Measurements from ENCODE around the gene ZC3H10. TPM values are rescaled to one million over a fixed set of nuclear protein-coding genes. Genes with fewer than 3 reads are reported as not detected.

ZC3H10 gene
- total RNA-seq, 1 donor from 2014 or later, result 4.9 TPM

GRCh38 chr12:56082382-56082781 lies 35.7 kb upstream of the ZC3H10 start:
- Histone ChIP-seq H3K36me3 (no peaks in the 10 kb centered on the region), H3K27ac (replicated peaks) (peak overlapping the region; percentile 27), H3K9me3 (replicated peaks) (no peaks in the 10 kb centered on the region), H3K4me1 (peaks cover 32% of the 10 kb centered on the region), H3K27me3 (ENCODE audit: low read depth) (peaks cover 17% of the 10 kb centered on the region), H3K4me3 (peak overlapping the region; percentile 25)
- DNase-seq, result no peak
- intact Hi-C loops (cut with micrococcal nuclease), result no loop called here
- TF ChIP-seq CTCF (IDR thresholded peaks at IDR 0.05; ENCODE audit: borderline replicate concordance), result no peak

GRCh38 chr12:56082967-56083366 lies 35.1 kb upstream of the ZC3H10 start:
- H3K36me3 ChIP-seq, result no peaks in the 10 kb centered on the region
- intact Hi-C loops (cut with micrococcal nuclease), result no loop called here

GRCh38 chr12:56084958-56085543 lies 33.0 kb upstream of the ZC3H10 start:
- H3K4me1 ChIP-seq, result peaks cover 20% of the 10 kb centered on the region
- no peak overlapping the region for H3K27ac ChIP-seq (replicated peaks)
- intact Hi-C loops (cut with micrococcal nuclease), result no loop called here
- no peak overlapping the region for H3K4me3 ChIP-seq
- no peaks in the 10 kb centered on the region for H3K9me3 ChIP-seq (replicated peaks)
- no peak for DNase-seq
- no peak for TF ChIP-seq CTCF (IDR thresholded peaks at IDR 0.05; ENCODE audit: borderline replicate concordance)
- H3K36me3 ChIP-seq, result no peaks in the 10 kb centered on the region
- peaks cover 14% of the 10 kb centered on the region for H3K27me3 ChIP-seq (ENCODE audit: low read depth)

More at GRCh38 chr12:56082967-56083366, 35.1 kb upstream of the ZC3H10 start:
- H3K9me3 ChIP-seq (replicated peaks), result no peaks in the 10 kb centered on the region
- no peak for DNase-seq
- H3K27me3 ChIP-seq (ENCODE audit: low read depth), result peaks cover 17% of the 10 kb centered on the region
- TF ChIP-seq CTCF (IDR thresholded peaks at IDR 0.05; ENCODE audit: borderline replicate concordance), result no peak
- no peak overlapping the region for H3K4me3 ChIP-seq
- peaks cover 35% of the 10 kb centered on the region for H3K4me1 ChIP-seq
- H3K27ac ChIP-seq (replicated peaks), result peak overlapping the region; percentile 27

- H3K4me1 ChIP-seq, result peaks cover 14% of the 10 kb centered on the region
- no peak for DNase-seq
- peaks cover 4% of the 10 kb centered on the region for H3K27me3 ChIP-seq (ENCODE audit: low read depth)
- H3K9me3 ChIP-seq (replicated peaks), result no peaks in the 10 kb centered on the region
- H3K27ac ChIP-seq (replicated peaks), result no peak overlapping the region
- no peak overlapping the region for H3K4me3 ChIP-seq
- no peaks in the 10 kb centered on the region for H3K36me3 ChIP-seq
- no peak for TF ChIP-seq CTCF (IDR thresholded peaks at IDR 0.05; ENCODE audit: borderline replicate concordance)
- intact Hi-C loops (cut with micrococcal nuclease), result no loop called here
Measured at GRCh38 chr12:56086096-56086495, 32.0 kb upstream of the ZC3H10 start.

- Histone ChIP-seq H3K36me3 (no peaks in the 10 kb centered on the region), H3K27me3 (ENCODE audit: low read depth) (peaks cover under 1% of the 10 kb centered on the region), H3K4me3 (no peak overlapping the region), H3K9me3 (replicated peaks) (no peaks in the 10 kb centered on the region), H3K4me1 (peaks cover 14% of the 10 kb centered on the region), H3K27ac (replicated peaks) (peak overlapping the region; percentile 69)
- TF ChIP-seq CTCF (IDR thresholded peaks at IDR 0.05; ENCODE audit: borderline replicate concordance), result no peak
- intact Hi-C loops (cut with micrococcal nuclease), result no loop called here
- DNase-seq, result no peak
Measured at GRCh38 chr12:56086608-56087007, 31.5 kb upstream of the ZC3H10 start.

All from left ventricle myocardium inferior (tissue), 1 donor.